ENCODE data around the gene BST1. TPM values are rescaled to one million over a fixed set of nuclear protein-coding genes. Genes with fewer than 3 reads are reported as not detected.

The BST1 gene
- total RNA-seq, 1 experiment from 2014 or later: not detected

DNA sequence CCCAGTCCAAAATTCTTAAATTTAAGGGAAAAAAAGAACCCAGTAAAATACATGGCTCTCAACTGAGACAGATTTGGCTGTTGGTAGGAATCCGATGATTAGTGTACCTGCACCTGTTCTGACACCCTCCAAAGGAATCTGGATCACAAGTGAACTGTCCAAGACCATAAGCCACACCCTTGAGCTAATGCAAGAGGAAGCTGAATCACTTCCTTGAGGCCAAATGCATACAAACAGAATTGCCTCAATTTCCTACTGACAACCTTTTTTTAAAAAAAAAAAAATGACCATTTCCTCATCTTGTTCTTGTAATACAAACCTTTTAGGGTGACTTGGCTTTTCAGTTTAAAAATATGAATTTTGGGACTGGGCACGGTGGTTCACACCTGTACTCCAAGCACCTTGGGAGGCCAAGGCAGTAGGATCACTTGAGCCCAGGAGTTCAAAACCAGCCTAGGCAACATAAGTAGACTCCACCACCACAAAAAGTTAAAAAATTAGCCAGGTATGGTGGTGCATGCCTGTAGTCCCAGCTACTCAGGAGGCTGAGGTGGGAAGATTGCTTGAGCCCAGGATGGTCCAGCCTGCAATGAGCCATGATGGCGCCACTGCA lies 37.0 kb upstream of the BST1 start:
- Histone ChIP-seq H3K18ac (ENCODE audit: insufficient read length, low read depth, low read length) (no peak overlapping the region), H3K14ac (ENCODE audit: insufficient read depth, low read length) (no peak overlapping the region), H3K27me3 (ENCODE audit: insufficient read depth, low read length) (no peaks in the 10 kb centered on the region), H3K79me1 (ENCODE audit: insufficient read depth, low read depth, low read length, poor library complexity, severe bottlenecking) (peaks cover 1% of the 10 kb centered on the region), H3K79me2 (ENCODE audit: insufficient read depth, low read length) (no peaks in the 10 kb centered on the region), H3K4me2 (ENCODE audit: insufficient read depth, insufficient read length, low read length) (no peak overlapping the region), H3K23me2 (ENCODE audit: insufficient read length, low read depth, low read length, poor library complexity, severe bottlenecking) (no peaks in the 10 kb centered on the region), H3K23ac (ENCODE audit: insufficient read length, low read depth, low read length) (no peak overlapping the region), H2BK120ac (ENCODE audit: low read depth, low read length, poor library complexity, severe bottlenecking) (no peak overlapping the region), H3K4ac (ENCODE audit: low read depth, low read length) (no peak overlapping the region), H2AFZ (ENCODE audit: low read length) (no peak overlapping the region), H4K8ac (replicated peaks; ENCODE audit: insufficient read length, low read depth, low read length) (no peak overlapping the region), H4K91ac (ENCODE audit: insufficient read length, low read depth, low read length) (no peak overlapping the region), H3K27ac (ENCODE audit: insufficient read length, low read depth, low read length) (no peak overlapping the region), H2BK20ac (ENCODE audit: low read depth, low read length, poor library complexity, severe bottlenecking) (no peak overlapping the region), H4K20me1 (ENCODE audit: control insufficient read depth, insufficient read depth, insufficient read length) (no peaks in the 10 kb centered on the region), H2BK12ac (ENCODE audit: insufficient read length, low read depth, low read length) (no peak overlapping the region), H3K9ac (ENCODE audit: extremely low read depth, insufficient read length, low read length) (no peak overlapping the region), H2BK5ac (ENCODE audit: insufficient read length, low read length) (no peak overlapping the region), H2BK15ac (ENCODE audit: low read depth, low read length) (no peak overlapping the region), H3T11ph (ENCODE audit: low read length) (no peak overlapping the region), H4K5ac (ENCODE audit: insufficient read length, low read depth, low read length) (no peak overlapping the region), H3K56ac (ENCODE audit: insufficient read length, low read depth, low read length) (no peak overlapping the region), H3K4me1 (ENCODE audit: insufficient read depth, low read length) (no peaks in the 10 kb centered on the region), H3K9me3 (ENCODE audit: control insufficient read depth, low read depth, low read length) (no peaks in the 10 kb centered on the region), H2AK5ac (ENCODE audit: insufficient read length, low read length) (no peak overlapping the region)
- TF ChIP-seq, protein P1, sequence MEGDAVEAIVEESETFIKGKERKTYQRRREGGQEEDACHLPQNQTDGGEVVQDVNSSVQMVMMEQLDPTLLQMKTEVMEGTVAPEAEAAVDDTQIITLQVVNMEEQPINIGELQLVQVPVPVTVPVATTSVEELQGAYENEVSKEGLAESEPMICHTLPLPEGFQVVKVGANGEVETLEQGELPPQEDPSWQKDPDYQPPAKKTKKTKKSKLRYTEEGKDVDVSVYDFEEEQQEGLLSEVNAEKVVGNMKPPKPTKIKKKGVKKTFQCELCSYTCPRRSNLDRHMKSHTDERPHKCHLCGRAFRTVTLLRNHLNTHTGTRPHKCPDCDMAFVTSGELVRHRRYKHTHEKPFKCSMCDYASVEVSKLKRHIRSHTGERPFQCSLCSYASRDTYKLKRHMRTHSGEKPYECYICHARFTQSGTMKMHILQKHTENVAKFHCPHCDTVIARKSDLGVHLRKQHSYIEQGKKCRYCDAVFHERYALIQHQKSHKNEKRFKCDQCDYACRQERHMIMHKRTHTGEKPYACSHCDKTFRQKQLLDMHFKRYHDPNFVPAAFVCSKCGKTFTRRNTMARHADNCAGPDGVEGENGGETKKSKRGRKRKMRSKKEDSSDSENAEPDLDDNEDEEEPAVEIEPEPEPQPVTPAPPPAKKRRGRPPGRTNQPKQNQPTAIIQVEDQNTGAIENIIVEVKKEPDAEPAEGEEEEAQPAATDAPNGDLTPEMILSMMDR (conservative IDR thresholded peaks at IDR 0.05): no peak
- Mint-ChIP-seq H3K36me3 (ENCODE audit: insufficient read depth in 1 of 3, low read depth in 3 of 3) (peaks cover 5 to 21% (median 18%) of the 10 kb centered on the region in 3 experiments; a peak in 6 of 7 replicates), H3K27me3 (ENCODE audit: low read depth) (no peaks in the 10 kb centered on the region), H3K27ac (no peak overlapping the region), H3K4me1 (no peaks in the 10 kb centered on the region), H3K9me3 (no peaks in the 10 kb centered on the region), H3K4me3 (no peak overlapping the region)
- no peak for DNase-seq
- no CpG with 5 or more reads among the region's 3 CpGs for WGBS (ENCODE audit: extremely low coverage, insufficient read length, low lambda C conversion rate)
